GM12878 (cell line): ENCODE measurements around the gene GMCL2. TPM values are rescaled to one million over a fixed set of nuclear protein-coding genes. Genes with fewer than 3 reads are reported as not detected.

Experiments
- ATAC-seq: fragments of 200-7000 bp; cut with Tn5 transposase; 3 replicates; pipeline ENCODE4 v1.9.1; 2020; ENCODE audit warnings: mild to moderate bottlenecking, moderate library complexity
- BruUV-seq: library from RNA; stranded (reverse); fragments of 400-500 nt; replicated peaks from 2 replicates; lab custom pipeline; 2021; lab: Mats Ljungman, UMichigan
- CTCF ChIA-PET: fragments of 300-600 bp; sonication (Branson Sonifier 250); formaldehyde crosslinking; extraction: SDS; loops from one replicate; lab custom pipeline; 2021; ENCODE audit warnings: inconsistent platforms; lab: Yijun Ruan, JAX
- POLR2A ChIA-PET: fragments of 350-600 bp; formaldehyde crosslinking; extraction: SDS; loops from one replicate; lab custom pipeline; 2021; ENCODE audit warnings: inconsistent platforms; lab: Charles Lee
- RAD21 ChIA-PET: fragments of 300-600 bp; sonication (Branson Sonifier 250); formaldehyde crosslinking; loops from one replicate; lab custom pipeline; 2023; ENCODE audit warnings: antibody characterized with exemption; ENCODE audit not compliant: unreplicated experiment; lab: Charles Lee
- SMC1A ChIA-PET: fragments of 300-600 bp; sonication (Branson Sonifier 250); formaldehyde crosslinking; loops from one replicate; lab custom pipeline; 2023; ENCODE audit not compliant: unreplicated experiment, uncharacterized antibody; lab: Charles Lee
- DNase-seq: peaks from one replicate; pipeline ENCODE4 v3.0.0-alpha.2; 2011; ENCODE audit warnings: low read depth, low spot score
- FAIRE-seq: peaks from 3 replicates; lab custom pipeline; 2011; peaks lifted over from hg19 to GRCh38; lab: Jason Lieb, UNC
- H2AFZ ChIP-seq: 2 replicates; pipeline ENCODE4 v1.6.0; 2011; ENCODE audit warnings: low read depth, low read length, control low read depth; ENCODE audit not compliant: control insufficient read depth
- H3K27ac ChIP-seq: 2 replicates; pipeline ENCODE4 v1.5.1; 2011; ENCODE audit warnings: control low read depth; ENCODE audit not compliant: control insufficient read depth, insufficient read depth
- H3K27me3 ChIP-seq, 2 experiments: replicated peaks in 1 of 2; 2 replicates each; pipeline versions ENCODE4 v1.6.0 to v1.6.1; 2011; ENCODE audit warnings: low read length in 1 of 2; ENCODE audit not compliant: control insufficient read depth in 2 of 2, insufficient read depth in 2 of 2
- H3K36me3 ChIP-seq, 2 experiments: 2 replicates each; pipeline ENCODE4 v1.5.1; 2011; ENCODE audit warnings: low read length in 1 of 2; ENCODE audit not compliant: control insufficient read depth in 2 of 2, insufficient read depth in 2 of 2
- H3K4me1 ChIP-seq: 2 replicates; pipeline ENCODE4 v1.6.1; 2011; ENCODE audit warnings: mild to moderate bottlenecking, low read length, moderate library complexity, mixed read lengths; ENCODE audit not compliant: control insufficient read depth, insufficient read depth
- H3K4me2 ChIP-seq: 2 replicates; pipeline ENCODE4 v1.6.0; 2011; ENCODE audit warnings: control low read depth; ENCODE audit not compliant: control insufficient read depth, insufficient read depth
- H3K4me3 ChIP-seq: fragments of 200-600 bp; sonication (generic); 2 replicates; pipeline ENCODE4 v1.5.1; 2016
- H3K79me2 ChIP-seq: 2 replicates; pipeline ENCODE4 v1.6.0; 2011; ENCODE audit warnings: low read length; ENCODE audit not compliant: control insufficient read depth, insufficient read depth
- H3K9ac ChIP-seq: 2 replicates; pipeline ENCODE4 v1.8.0; 2011; ENCODE audit warnings: low read length, control low read depth, mixed read lengths; ENCODE audit not compliant: control insufficient read depth, insufficient read depth
- H3K9me3 ChIP-seq: replicated peaks from 3 replicates; pipeline ENCODE4 v1.5.1; 2011; ENCODE audit warnings: mild to moderate bottlenecking, low read length; ENCODE audit not compliant: control insufficient read depth, insufficient read depth
- H4K20me1 ChIP-seq: 2 replicates; pipeline ENCODE4 v1.6.0; 2011; ENCODE audit not compliant: control insufficient read depth, insufficient read depth
- ATF7 ChIP-seq: fragments of 450-650 bp; IDR thresholded peaks from 2 replicates; pipeline ENCODE4 v1.6.1; 2016; ENCODE audit warnings: low read depth, mild to moderate bottlenecking
- E2F4 ChIP-seq: IDR thresholded peaks from 2 replicates; pipeline ENCODE4 v1.6.1; 2012; ENCODE audit warnings: low read depth, low read length, improper control_type of control experiment
- ETV6 ChIP-seq, 2 experiments: fragments of 450-650 bp in 1 of 2; IDR thresholded peaks in 1 of 2; conservative IDR thresholded peaks in 1 of 2; 2 replicates each; pipeline ENCODE4 v1.6.1; 2014; ENCODE audit warnings: antibody characterized with exemption in 1 of 2, borderline replicate concordance in 1 of 2, low read depth in 1 of 2, mild to moderate bottlenecking in 1 of 2, moderate library complexity in 1 of 2
- JUND ChIP-seq: IDR thresholded peaks from 2 replicates; pipeline ENCODE4 v1.6.1; 2012; ENCODE audit warnings: low read depth, mild to moderate bottlenecking, low read length, improper control_type of control experiment, moderate library complexity
- NFXL1 ChIP-seq: fragments of 450-650 bp; IDR thresholded peaks from 2 replicates; pipeline ENCODE4 v1.6.1; 2017; ENCODE audit warnings: antibody characterized with exemption, mild to moderate bottlenecking, borderline replicate concordance
- NR2C1 ChIP-seq: fragments of 450-650 bp; IDR thresholded peaks from 2 replicates; pipeline ENCODE4 v1.6.1; 2017; ENCODE audit warnings: antibody characterized with exemption, mild to moderate bottlenecking, moderate library complexity
- POLR2A ChIP-seq: IDR thresholded peaks from 2 replicates; pipeline ENCODE4 v1.6.1; 2011; ENCODE audit warnings: low read depth, mild to moderate bottlenecking, low read length
- POU2F2 ChIP-seq: IDR thresholded peaks from 3 replicates; pipeline ENCODE4 v1.6.1; 2011; ENCODE audit warnings: low read depth, mild to moderate bottlenecking, low read length, borderline replicate concordance
- SUZ12 ChIP-seq: fragments of 200-600 bp; sonication (generic); IDR thresholded peaks from one replicate; pipeline ENCODE4 v1.6.1; 2018; ENCODE audit warnings: antibody characterized with exemption, mild to moderate bottlenecking; ENCODE audit not compliant: unreplicated experiment
- TCF12 ChIP-seq: IDR thresholded peaks from 2 replicates; pipeline ENCODE4 v1.6.1; 2011; ENCODE audit warnings: low read depth, mild to moderate bottlenecking, low read length
- WGBS: methylation state at CpG from one replicate; pipeline ENCODE4 v1.1.6; 2016; ENCODE audit warnings: low lambda C conversion rate; ENCODE audit not compliant: insufficient replicate concordance, insufficient coverage; ENCODE audit errors: missing lambda C conversion rate; 5-methylcytosine and 5-hydroxymethylcytosine counted together
- in situ Hi-C: fragments of 300-500 bp; cut with MboI; formaldehyde crosslinking; loops from 9 replicates; pipeline ENCODE4 v1.14.3; 2018; ENCODE audit warnings: mixed read lengths
- intact Hi-C: fragments of 100-400 bp; cut with micrococcal nuclease; formaldehyde crosslinking; loops from one replicate; pipeline ENCODE4 v1.14.2; 2022; ENCODE audit not compliant: unreplicated experiment
- polyA plus RNA-seq, 11 experiments: library from polyadenylated mRNA; depleted of rRNA in 4 of 11; unstranded in 6 of 11; stranded (reverse) in 5 of 11; fragments of >200 nt; fragmentation: Nextera tagmentation in 4 of 11; fragmentation: Illumina TruSeq in 1 of 11; extraction: Ambion mirVana in 4 of 11; extraction: Trizol in 1 of 11; gene quantifications; 1 replicate in 1 of 11; 2 replicates in 10 of 11; pipeline versions ENCODE4 v1.2.1 to v1.2.3, GENCODE V29; 2011 to 2016; ENCODE audit warnings: inconsistent platforms in 2 of 11, missing spikeins in 2 of 11, low read depth in 1 of 11
- total RNA-seq, 4 experiments: library from RNA; depleted of rRNA in 3 of 4; stranded (reverse); fragments of >200 nt in 3 of 4; fragmentation: Illumina TruSeq in 1 of 4; extraction: Trizol in 1 of 4; gene quantifications; 2 replicates each; pipeline versions ENCODE4 v1.2.1 to v1.2.3, GENCODE V29; 2013 to 2021
- TF ChIP-seq, protein P1 (sequence below): fragments of 450-650 bp; IDR thresholded peaks from 2 replicates; pipeline ENCODE4 v1.6.1; 2017; ENCODE audit warnings: low read depth, mild to moderate bottlenecking, moderate library complexity

Gene GMCL2
- total and polyA plus RNA-seq, 10 of the 15 experiments (the other 5 are each of a cell fraction or from before 2014, with no cell fraction given), result 0.07 TPM; not detected in 9

DNA sequence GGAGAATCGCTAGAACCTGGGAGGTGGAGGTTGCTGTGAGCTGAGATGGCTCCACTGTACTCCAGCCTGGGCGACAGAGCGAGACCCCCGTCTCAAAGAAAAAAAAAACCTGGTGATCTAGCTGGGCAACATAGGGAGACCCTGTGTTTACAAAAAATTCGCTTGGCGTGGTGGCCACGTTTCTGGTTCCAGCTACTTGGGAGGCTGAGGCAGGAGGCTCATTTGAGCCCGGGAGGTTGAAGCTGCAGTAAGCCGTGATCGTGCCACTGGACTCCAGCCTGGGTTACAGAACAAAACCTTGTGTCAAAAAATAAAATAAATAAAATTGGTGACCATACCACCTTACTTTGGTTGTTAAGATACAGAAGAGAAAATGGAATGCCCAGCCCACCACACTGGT, 15.4 kb upstream of the GMCL2 start:
- no peak overlapping the region for H3K4me2 ChIP-seq
- 90% methylated on average over 10 of the region's 10 CpGs for WGBS
- peaks cover 9% of the 10 kb centered on the region for H3K4me1 ChIP-seq
- no peak for DNase-seq
- RAD21 ChIA-PET, result no interaction called here
- no peak overlapping the region for H3K4me3 ChIP-seq
- H3K27ac ChIP-seq, result no peak overlapping the region
- in situ Hi-C loops (no loop called here), intact Hi-C loops (no loop called here)
- H3K36me3 ChIP-seq, result peaks cover 6 to 19% of the 10 kb centered on the region in 2 experiments
- no TSS peak for BruUV-seq
- no peak for FAIRE-seq
- H3K27me3 ChIP-seq, result no peaks in the 10 kb centered on the region
- POLR2A ChIA-PET, result no interaction called here
- CTCF ChIA-PET, result no interaction called here
- no peak for ATAC-seq
- no peaks in the 10 kb centered on the region for H3K9me3 ChIP-seq
- H3K79me2 ChIP-seq, result peaks cover 37% of the 10 kb centered on the region
- no peak for TF ChIP-seq NR2C1
- no peak for TF ChIP-seq ATF7
- no peak for TF ChIP-seq SUZ12
- TF ChIP-seq NFXL1, result no peak
- TF ChIP-seq POLR2A, result no peak
- TF ChIP-seq, protein P1, sequence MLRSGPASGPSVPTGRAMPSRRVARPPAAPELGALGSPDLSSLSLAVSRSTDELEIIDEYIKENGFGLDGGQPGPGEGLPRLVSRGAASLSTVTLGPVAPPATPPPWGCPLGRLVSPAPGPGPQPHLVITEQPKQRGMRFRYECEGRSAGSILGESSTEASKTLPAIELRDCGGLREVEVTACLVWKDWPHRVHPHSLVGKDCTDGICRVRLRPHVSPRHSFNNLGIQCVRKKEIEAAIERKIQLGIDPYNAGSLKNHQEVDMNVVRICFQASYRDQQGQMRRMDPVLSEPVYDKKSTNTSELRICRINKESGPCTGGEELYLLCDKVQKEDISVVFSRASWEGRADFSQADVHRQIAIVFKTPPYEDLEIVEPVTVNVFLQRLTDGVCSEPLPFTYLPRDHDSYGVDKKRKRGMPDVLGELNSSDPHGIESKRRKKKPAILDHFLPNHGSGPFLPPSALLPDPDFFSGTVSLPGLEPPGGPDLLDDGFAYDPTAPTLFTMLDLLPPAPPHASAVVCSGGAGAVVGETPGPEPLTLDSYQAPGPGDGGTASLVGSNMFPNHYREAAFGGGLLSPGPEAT, result no peak
- TF ChIP-seq JUND, result no peak
- TF ChIP-seq TCF12, result no peak
- no peak for TF ChIP-seq ETV6 (conservative IDR thresholded peaks at IDR 0.05 in 1 of 2, IDR thresholded peaks at IDR 0.05 in 1 of 2; ENCODE audit: borderline replicate concordance in 1 of 2, low read depth in 1 of 2)
- no peak for TF ChIP-seq E2F4
- TF ChIP-seq POU2F2, result no peak
- peaks cover 16% of the 10 kb centered on the region for H4K20me1 ChIP-seq
- SMC1A ChIA-PET, result no interaction called here
- H2AFZ ChIP-seq, result no peak overlapping the region
- H3K9ac ChIP-seq, result no peak overlapping the region
